Right atrium auricular region (tissue), 2 donors: ENCODE results near the gene CBLB. TPM values are rescaled to one million over a fixed set of nuclear protein-coding genes. Genes with fewer than 3 reads are reported as not detected.
A peak's percentile ranks its signal among the peaks of the same experiment; 100 is the strongest.

ENCODE experiments used
- DNase-seq: peaks from one replicate; pipeline ENCODE4 v3.0.0-alpha.2; 2019; ENCODE audit warnings: low spot score
- H3K27ac ChIP-seq, 2 donors: fragments of 200-600 bp; sonication (generic); 1 replicate in 1 of 2; 2 replicates in 1 of 2; pipeline ENCODE4 v1.5.1; 2016 to 2019
- H3K27me3 ChIP-seq, 2 donors: fragments of 200-600 bp; sonication (generic); one replicate each; pipeline versions ENCODE4 v1.5.1 to v1.6.0; 2017 to 2019
- H3K36me3 ChIP-seq: fragments of 200-600 bp; sonication (generic); one replicate; pipeline ENCODE4 v1.5.1; 2016
- H3K4me1 ChIP-seq, 2 donors: fragments of 200-600 bp; sonication (generic); one replicate each; pipeline versions ENCODE4 v1.5.1 to v1.6.0; 2017 to 2019
- H3K4me3 ChIP-seq, 2 donors: fragments of 200-600 bp; sonication (generic); 1 replicate in 1 of 2; 2 replicates in 1 of 2; pipeline ENCODE4 v1.5.1; 2017 to 2019; ENCODE audit warnings: mild to moderate bottlenecking in 1 of 2, moderate library complexity in 1 of 2
- H3K9me3 ChIP-seq, 2 donors: fragments of 200-600 bp; sonication (generic); one replicate each; pipeline ENCODE4 v1.5.1; 2019
- total RNA-seq, 2 donors: library from RNA; depleted of rRNA; stranded (reverse); fragments of >200 nt; gene quantifications; one replicate each; pipeline ENCODE4 v1.1.0, GENCODE V29; 2016
- TF ChIP-seq, protein P1 (sequence below), 2 donors: fragments of 200-600 bp; sonication (generic); IDR thresholded peaks; one replicate each; pipeline ENCODE4 v1.5.1; 2019; ENCODE audit warnings: antibody characterized with exemption in 2 of 2

The CBLB gene
- total RNA-seq, 2 donors from 2014 or later, result 24.6 to 27.3 TPM

GRCh38 chr3:105790534-105790933, 78.3 kb downstream of the CBLB start:
- no peaks in the 10 kb centered on the region for H3K36me3 ChIP-seq
- peak overlapping the region; percentile 79 to 85 for H3K27ac ChIP-seq
- DNase-seq, result no peak
- no peak overlapping the region for H3K4me3 ChIP-seq
- H3K4me1 ChIP-seq, result peaks cover 0 to 70% of the 10 kb centered on the region in 2 donors
- no peaks in the 10 kb centered on the region for H3K27me3 ChIP-seq
- no peaks in the 10 kb centered on the region for H3K9me3 ChIP-seq
- TF ChIP-seq, protein P1, sequence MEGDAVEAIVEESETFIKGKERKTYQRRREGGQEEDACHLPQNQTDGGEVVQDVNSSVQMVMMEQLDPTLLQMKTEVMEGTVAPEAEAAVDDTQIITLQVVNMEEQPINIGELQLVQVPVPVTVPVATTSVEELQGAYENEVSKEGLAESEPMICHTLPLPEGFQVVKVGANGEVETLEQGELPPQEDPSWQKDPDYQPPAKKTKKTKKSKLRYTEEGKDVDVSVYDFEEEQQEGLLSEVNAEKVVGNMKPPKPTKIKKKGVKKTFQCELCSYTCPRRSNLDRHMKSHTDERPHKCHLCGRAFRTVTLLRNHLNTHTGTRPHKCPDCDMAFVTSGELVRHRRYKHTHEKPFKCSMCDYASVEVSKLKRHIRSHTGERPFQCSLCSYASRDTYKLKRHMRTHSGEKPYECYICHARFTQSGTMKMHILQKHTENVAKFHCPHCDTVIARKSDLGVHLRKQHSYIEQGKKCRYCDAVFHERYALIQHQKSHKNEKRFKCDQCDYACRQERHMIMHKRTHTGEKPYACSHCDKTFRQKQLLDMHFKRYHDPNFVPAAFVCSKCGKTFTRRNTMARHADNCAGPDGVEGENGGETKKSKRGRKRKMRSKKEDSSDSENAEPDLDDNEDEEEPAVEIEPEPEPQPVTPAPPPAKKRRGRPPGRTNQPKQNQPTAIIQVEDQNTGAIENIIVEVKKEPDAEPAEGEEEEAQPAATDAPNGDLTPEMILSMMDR (IDR thresholded peaks at IDR 0.05), result no peak

DNA sequence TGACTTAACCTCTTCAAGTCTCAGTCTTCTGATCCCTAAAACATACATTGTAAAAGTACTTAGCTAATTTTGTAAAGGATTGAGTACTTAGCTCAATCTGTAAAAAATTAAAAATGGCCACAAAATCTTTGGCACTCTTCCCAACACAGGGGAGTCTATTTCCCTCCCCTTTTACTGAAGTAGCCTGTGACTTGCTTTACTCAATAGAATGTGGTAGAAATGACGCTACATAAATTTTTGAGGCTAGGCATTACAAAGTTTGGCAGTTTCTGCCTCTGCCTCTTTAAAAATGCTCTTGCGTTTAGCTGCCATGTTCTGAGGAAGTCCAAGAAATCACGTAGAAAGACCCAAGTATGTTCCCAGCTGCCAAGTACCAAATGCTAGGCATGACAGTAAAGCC, 80.2 kb downstream of the CBLB start:
- H3K4me1 ChIP-seq, result peaks cover 0 to 64% of the 10 kb centered on the region in 2 donors
- H3K36me3 ChIP-seq, result no peaks in the 10 kb centered on the region
- no peaks in the 10 kb centered on the region for H3K27me3 ChIP-seq
- H3K27ac ChIP-seq, result peak overlapping the region in 1 of 2 donors; percentile 0
- no peaks in the 10 kb centered on the region for H3K9me3 ChIP-seq
- TF ChIP-seq, protein P1 (IDR thresholded peaks at IDR 0.05), result no peak
- no peak overlapping the region for H3K4me3 ChIP-seq
- DNase-seq, result no peak

DNA sequence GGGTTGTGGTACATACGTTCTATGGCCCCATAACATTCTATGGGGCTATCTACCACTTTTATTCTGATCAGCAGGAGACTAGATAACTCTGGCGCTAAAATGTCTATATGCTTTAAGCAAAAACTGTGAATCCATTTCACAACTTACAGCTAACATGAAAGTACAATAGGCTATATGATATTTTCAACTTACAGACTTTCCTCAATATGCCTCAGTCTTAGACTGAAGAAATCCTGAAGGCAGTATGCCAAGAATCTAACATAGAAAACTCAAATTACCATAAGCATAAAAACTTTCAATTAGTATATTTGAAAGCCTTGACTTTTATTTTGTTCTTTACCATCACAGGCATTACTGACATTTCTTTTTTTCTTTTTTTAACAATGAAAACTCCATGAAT, 81.4 kb downstream of the CBLB start:
- no peaks in the 10 kb centered on the region for H3K27me3 ChIP-seq
- H3K36me3 ChIP-seq, result no peaks in the 10 kb centered on the region
- H3K4me3 ChIP-seq, result no peak overlapping the region
- no peak for DNase-seq
- TF ChIP-seq, protein P1 (IDR thresholded peaks at IDR 0.05), result no peak
- H3K4me1 ChIP-seq, result peaks cover 0 to 53% of the 10 kb centered on the region in 2 donors
- peak overlapping the region in 1 of 2 donors; percentile 54 for H3K27ac ChIP-seq
- H3K9me3 ChIP-seq, result no peaks in the 10 kb centered on the region

- DNase-seq, result no peak
- Histone ChIP-seq H3K27me3 (no peaks in the 10 kb centered on the region), H3K4me1 (peaks cover 0 to 48% of the 10 kb centered on the region in 2 donors), H3K27ac (peak overlapping the region in 1 of 2 donors; percentile 54), H3K36me3 (no peaks in the 10 kb centered on the region), H3K9me3 (no peaks in the 10 kb centered on the region), H3K4me3 (no peak overlapping the region)
- TF ChIP-seq, protein P1 (IDR thresholded peaks at IDR 0.05), result no peak
These were observed 81.8 kb downstream of the CBLB start for GRCh38 chr3:105786990-105787389.

DNA sequence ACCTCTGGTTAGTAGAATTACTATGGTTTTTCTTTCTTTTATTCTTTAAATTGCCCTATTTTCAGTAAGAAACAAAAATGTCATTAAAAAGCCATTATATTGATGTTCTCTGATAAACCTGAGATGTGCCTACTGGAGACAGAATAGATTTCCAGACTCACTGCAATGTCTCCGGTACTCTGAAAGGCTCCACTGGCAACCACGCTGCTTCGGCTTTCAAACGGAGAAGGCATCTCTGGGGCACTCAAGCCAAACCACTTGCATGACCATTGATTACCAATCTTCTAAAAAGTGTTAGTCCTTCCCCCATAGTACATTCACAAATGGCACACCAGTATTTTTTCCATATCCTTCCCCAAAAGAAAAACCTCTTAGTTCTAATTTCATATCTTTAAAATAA, 82.6 kb downstream of the CBLB start:
- no peaks in the 10 kb centered on the region for H3K9me3 ChIP-seq
- H3K4me1 ChIP-seq, result peaks cover 0 to 41% of the 10 kb centered on the region in 2 donors
- DNase-seq, result no peak
- no peaks in the 10 kb centered on the region for H3K36me3 ChIP-seq
- H3K4me3 ChIP-seq, result no peak overlapping the region
- TF ChIP-seq, protein P1 (IDR thresholded peaks at IDR 0.05), result no peak
- no peaks in the 10 kb centered on the region for H3K27me3 ChIP-seq
- H3K27ac ChIP-seq, result peak overlapping the region; percentile 4 to 54

DNA sequence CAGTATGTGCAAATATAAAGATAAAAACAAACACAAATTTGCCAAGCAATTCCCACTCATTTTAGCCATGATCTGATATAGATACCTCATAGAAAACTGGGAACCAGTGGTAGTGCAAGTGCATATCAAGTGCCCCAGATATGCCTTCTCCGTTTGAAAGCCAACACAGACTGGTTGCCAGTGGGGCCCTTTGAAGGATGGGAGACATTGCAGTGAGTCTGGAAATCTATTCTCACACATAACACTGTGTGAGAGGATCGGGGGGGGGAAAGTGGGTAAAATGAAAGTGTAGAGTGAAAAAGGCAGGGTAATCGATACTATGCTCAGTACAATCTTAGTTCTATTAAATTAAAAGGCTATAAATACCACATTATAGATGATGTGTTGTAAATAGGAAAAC, 83.0 kb downstream of the CBLB start:
- no peak for DNase-seq
- Histone ChIP-seq H3K4me3 (no peak overlapping the region), H3K4me1 (peaks cover 0 to 37% of the 10 kb centered on the region in 2 donors), H3K27ac (peak overlapping the region; percentile 4 to 54), H3K27me3 (no peaks in the 10 kb centered on the region), H3K36me3 (no peaks in the 10 kb centered on the region), H3K9me3 (no peaks in the 10 kb centered on the region)
- TF ChIP-seq, protein P1 (IDR thresholded peaks at IDR 0.05), result no peak
